ENCODE measurements around the gene ARHGEF19. TPM values are rescaled to one million over a fixed set of nuclear protein-coding genes. Genes with fewer than 3 reads are reported as not detected.

The ARHGEF19 gene
- total RNA-seq, 1 experiment from 2014 or later = 3.8 TPM

DNA sequence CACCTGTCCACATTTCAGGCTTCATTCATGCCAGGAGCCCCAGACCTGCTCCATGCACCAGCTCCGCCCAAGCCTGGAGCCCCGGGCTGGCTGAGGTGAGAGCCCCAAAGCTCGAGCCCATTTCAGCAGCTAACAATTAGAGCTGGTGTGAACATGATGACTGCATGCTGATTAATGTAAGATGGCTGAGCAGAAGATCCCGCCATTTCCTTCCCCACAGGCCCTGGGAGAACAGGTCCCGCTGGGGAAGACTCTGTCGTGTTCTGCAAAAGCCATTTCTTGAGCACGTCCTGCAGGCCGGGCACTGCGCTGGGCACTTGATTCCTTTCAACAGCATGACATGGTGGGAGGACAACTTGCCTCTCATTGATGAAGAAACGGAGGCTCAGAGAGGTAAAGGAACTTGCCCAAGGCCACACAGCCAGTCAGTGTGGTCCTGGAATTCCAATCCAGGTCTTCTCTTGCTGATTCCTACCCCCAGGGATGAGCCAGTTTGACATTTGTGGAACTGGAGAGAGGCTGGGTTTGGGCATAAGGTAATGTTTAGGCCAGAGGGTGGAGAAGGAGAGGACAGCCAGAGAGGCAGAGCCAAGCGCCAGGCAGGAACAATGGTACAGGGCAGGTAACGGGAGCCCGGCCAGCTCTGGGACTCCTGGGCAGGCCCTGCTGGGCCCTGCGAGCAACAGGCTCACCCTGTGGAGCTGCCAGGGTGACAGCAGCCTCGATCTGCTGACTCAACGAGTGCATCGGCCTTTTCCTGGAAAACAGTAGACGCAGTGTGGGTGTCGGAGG lies 28.5 kb downstream of the ARHGEF19 start:
- no peak for DNase-seq (ENCODE audit: low read depth in 1 of 2, low spot score in 2 of 2)
- H3K9me3 ChIP-seq (replicated peaks) = no peaks in the 10 kb centered on the region
- no peaks in the 10 kb centered on the region for H3K27me3 ChIP-seq (replicated peaks)
- no peak overlapping the region for H3K4me3 ChIP-seq
- H3K4me1 ChIP-seq (replicated peaks) = peaks cover 40% of the 10 kb centered on the region
- H3K36me3 ChIP-seq = no peaks in the 10 kb centered on the region; the same call in 1 of the 2 replicates
- H3K27ac ChIP-seq = no peak overlapping the region

DNA sequence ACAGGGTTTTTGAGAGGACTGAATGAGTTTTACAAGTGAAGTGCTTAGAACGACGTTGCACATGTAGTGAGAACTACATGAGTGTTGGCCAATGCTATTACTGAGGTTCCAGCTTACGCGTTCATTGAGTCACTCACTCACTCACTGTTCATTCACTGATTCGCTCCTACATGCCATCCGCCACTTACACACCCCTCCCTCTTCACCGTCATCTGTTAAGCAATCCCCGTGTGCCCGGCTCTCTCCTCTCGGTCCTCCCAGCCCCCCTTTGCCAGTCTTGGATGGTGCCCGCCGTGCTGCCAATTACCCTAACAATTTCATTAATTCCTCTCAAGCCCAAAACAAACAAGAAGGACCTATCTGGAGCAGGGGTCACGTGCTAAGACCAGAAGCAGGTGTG lies 29.3 kb downstream of the ARHGEF19 start:
- Histone ChIP-seq H3K27ac (no peak overlapping the region), H3K27me3 (replicated peaks) (no peaks in the 10 kb centered on the region), H3K4me1 (replicated peaks) (peaks cover 45% of the 10 kb centered on the region), H3K4me3 (no peak overlapping the region), H3K36me3 (no peaks in the 10 kb centered on the region; the same call in 1 of the 2 replicates), H3K9me3 (replicated peaks) (no peaks in the 10 kb centered on the region)
- no peak for DNase-seq (ENCODE audit: low read depth in 1 of 2, low spot score in 2 of 2)

DNA sequence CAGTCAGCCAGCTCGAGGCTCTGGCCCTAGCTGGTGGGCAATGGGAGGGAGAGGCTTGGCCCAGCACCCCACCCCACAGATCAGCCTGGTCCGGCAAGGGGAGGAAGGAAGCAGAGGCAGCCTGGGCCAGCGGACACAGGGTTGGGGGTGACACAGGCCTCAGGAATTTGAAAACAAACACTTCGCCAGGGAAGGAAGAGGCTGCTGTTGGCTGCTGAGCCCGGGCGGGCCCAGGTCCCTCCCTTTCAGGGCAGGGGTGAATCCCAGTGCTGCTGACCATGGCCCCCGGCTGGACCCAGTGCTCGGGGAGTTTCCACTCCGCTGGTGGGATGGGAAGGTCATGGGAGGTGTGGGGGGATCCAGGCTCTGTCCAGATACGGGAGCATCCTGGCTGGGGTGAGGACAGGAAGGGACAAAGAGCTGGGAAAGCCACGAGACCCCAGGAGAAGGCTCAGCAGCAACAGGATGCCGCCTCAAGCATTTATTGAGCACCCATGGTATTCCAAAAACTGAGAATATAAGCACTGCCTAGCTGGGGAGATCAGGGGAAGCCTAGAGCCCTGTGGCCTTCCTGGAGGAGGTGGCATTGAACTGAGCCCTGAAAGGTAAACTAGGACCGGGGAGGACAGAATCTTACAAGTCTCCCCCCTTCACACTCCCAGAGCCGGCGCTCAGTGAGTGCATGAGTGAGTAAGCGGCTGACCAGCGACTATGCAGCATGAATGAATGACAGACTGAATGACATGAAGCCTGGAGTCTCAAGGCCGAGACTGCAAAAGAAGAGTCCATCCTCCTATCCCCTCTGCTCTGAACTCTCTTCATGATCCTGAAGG lies 30.3 kb downstream of the ARHGEF19 start:
- Histone ChIP-seq H3K4me3 (no peak overlapping the region), H3K36me3 (no peaks in the 10 kb centered on the region; the same call in 1 of the 2 replicates), H3K9me3 (replicated peaks) (no peaks in the 10 kb centered on the region), H3K27ac (peak overlapping the region; percentile 93), H3K4me1 (replicated peaks) (peaks cover 45% of the 10 kb centered on the region), H3K27me3 (replicated peaks) (no peaks in the 10 kb centered on the region)
- DNase-seq (ENCODE audit: low read depth in 1 of 2, low spot score in 2 of 2) = peak; percentile 96 to 97

DNA sequence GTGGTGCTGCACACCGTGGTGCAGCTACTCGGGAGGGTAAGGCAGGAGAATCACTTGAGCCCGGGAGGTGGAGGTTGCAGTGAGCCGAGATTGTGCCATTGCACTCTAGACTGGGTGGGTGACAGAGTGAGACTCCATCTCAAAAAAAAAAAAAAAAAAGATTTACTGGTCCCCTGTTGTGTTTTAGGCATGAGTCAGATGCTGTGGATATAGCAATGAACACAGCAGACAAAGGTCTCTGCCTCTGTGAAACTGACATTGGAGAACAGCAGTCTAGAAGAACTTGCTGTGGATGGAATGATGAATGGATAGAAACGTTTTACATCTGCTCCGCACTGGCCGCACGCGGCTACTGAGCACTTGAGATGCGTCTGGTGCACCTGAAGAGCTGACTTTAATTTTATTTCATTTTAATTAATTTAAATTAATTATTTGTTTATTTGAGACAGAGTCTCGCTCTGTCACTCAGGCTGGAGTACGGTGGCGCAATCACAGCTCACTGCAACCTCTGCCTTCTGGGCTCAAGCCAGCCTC lies 32.1 kb downstream of the ARHGEF19 start:
- Histone ChIP-seq H3K36me3 (no peaks in the 10 kb centered on the region; the same call in 1 of the 2 replicates), H3K4me3 (no peak overlapping the region), H3K4me1 (replicated peaks) (peaks cover 62% of the 10 kb centered on the region), H3K27me3 (replicated peaks) (no peaks in the 10 kb centered on the region), H3K9me3 (replicated peaks) (no peaks in the 10 kb centered on the region), H3K27ac (peak overlapping the region; percentile 93; the same call in 1 of the 2 replicates)
- peak in 1 of 2 experiments; percentile 21 for DNase-seq (ENCODE audit: low read depth in 1 of 2, low spot score in 2 of 2)

DNA sequence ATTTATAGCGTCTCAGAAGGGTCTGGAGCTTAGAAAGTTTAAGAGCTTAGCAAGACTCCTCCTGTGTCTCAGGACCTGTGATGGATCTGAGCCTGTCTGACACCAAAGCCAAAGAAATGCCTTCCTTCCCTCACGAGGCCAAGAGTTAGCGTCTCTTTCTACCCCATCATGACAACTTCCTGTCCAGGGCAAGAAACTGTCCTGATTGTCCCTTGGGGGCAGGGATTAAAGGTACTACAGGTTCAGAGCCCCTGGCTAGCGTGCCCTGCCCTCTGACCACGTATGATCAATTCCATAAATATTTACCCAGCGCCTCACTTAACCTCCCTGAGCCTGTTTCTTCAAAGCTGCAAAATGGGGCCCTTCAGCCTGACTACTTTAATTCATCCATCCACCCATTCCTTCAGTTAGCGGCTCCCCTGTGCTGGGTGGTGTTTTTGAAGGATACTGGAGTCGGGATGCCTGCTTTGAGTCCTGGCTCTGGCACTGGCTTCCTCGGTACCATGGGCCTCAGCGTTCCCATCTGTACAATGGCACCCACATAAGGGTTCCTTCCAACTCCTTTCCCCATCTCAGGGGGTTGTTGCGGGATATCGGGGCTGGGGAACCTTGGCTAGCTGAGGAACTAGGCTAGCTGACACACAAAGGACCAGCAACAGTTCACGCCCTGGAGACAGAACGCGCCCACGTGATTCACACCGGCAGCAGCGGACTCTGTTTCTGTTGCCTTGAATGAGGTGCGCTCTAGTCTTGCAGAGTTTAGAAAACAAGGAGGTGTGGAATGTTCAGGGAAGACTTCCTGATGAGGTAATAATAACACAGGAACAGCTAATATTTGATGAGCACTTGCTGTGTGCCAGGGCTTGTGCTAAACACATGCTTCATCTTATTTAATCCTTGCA lies 33.6 kb downstream of the ARHGEF19 start:
- H3K36me3 ChIP-seq = no peaks in the 10 kb centered on the region; the same call in 1 of the 2 replicates
- no peak for DNase-seq (ENCODE audit: low read depth in 1 of 2, low spot score in 2 of 2)
- H3K27ac ChIP-seq = no peak overlapping the region
- H3K27me3 ChIP-seq (replicated peaks) = no peaks in the 10 kb centered on the region
- H3K4me3 ChIP-seq = no peak overlapping the region
- H3K4me1 ChIP-seq (replicated peaks) = peaks cover 77% of the 10 kb centered on the region
- no peaks in the 10 kb centered on the region for H3K9me3 ChIP-seq (replicated peaks)

DNA sequence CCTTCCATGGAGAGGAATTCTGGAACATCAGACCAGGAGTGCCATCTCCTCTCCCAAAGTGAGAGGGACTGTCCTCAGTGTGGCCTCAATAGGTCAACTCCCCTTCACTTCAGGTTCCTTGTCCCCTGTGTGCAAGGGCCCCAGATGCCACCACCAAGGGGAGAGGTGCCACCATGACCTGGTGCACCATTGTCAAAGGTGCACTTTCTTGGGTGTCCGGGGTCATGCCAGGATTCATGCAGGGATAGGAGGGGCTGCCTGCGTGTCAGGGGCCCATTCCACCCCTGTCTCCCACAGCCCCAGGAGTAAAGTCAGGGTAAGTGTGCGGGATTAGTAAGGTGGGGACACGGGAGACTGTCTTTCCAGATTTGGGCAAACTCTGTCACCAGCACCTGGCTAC lies 35.1 kb downstream of the ARHGEF19 start:
- H3K27me3 ChIP-seq (replicated peaks) = no peaks in the 10 kb centered on the region
- no peaks in the 10 kb centered on the region; the same call in 1 of the 2 replicates for H3K36me3 ChIP-seq
- peaks cover 87% of the 10 kb centered on the region for H3K4me1 ChIP-seq (replicated peaks)
- peak overlapping the region; percentile 76; the same call in 1 of the 2 replicates for H3K27ac ChIP-seq
- no peak for DNase-seq (ENCODE audit: low read depth in 1 of 2, low spot score in 2 of 2)
- no peak overlapping the region for H3K4me3 ChIP-seq
- no peaks in the 10 kb centered on the region for H3K9me3 ChIP-seq (replicated peaks)

DNA sequence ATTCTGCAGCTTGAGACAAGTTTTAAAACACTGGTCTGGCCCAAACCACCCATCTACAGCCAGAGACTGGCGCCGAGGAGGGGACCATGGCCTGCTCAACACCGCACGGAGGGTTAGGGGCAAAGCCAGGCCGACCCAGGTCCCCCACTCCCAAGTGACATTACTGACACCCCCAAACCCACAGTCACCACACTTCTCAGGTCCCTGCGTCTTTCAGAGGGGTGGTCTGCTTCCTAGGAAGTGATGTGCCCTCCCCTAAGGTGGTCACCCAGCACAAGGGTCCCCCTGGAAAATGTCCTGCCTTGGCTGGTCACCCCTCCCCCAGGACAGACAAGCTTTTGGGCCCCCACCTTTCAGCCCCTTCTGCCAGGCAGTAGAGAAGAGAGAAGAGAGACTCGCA lies 35.8 kb downstream of the ARHGEF19 start:
- no peaks in the 10 kb centered on the region; the same call in 1 of the 2 replicates for H3K36me3 ChIP-seq
- H3K4me1 ChIP-seq (replicated peaks) = peaks cover 81% of the 10 kb centered on the region
- no peaks in the 10 kb centered on the region for H3K27me3 ChIP-seq (replicated peaks)
- no peak overlapping the region for H3K4me3 ChIP-seq
- H3K27ac ChIP-seq = peak overlapping the region; percentile 76
- H3K9me3 ChIP-seq (replicated peaks) = no peaks in the 10 kb centered on the region
- DNase-seq (ENCODE audit: low read depth in 1 of 2, low spot score in 2 of 2) = peak in 1 of 2 experiments; percentile 13

DNA sequence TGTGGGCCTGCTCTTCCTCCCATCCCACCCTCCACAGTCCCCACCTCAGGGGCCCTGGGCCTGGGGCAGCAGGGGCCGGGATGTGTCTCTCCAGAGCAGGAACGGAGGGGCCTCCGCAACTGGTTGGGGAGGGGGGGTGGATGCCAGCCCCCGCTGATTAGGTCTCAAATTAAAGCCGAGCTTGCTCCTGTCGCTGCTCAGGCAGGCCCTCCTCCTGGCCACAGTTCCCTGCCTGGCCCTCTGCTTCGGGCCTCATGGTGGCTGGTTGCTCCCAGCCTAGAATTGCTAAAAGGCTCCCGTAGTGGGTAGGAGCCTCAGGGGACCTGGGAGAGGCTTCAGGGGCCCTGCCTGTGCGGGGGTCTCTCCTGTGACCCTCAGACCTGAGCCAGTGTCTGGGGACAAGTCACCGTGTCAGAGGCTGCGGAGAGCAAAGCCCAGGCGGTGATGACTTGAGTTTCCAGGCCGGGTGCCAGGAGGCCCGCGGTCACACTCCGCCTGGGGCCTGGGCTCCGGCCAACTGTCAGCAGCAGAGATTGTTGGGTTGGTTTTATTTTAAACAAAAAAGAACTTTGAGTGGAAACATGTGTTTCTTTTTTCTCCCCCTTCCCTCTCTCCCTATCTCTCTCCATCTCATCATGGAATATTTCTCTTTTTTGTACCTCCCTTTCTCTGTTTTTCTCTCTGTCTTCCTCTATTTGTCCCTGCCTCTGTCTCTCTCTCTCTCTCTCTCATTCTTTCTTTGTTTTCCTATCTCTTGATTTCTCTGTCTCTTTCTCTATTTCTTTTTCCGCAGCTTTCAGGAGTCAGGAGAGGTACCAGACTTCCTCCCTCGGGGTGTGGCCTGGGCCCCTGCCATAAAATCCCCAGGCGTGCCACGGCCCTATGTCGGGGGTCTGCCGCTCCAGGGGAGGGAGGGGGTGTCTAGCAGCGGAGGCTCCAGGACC lies 36.6 kb downstream of the ARHGEF19 start:
- Histone ChIP-seq H3K27ac (peak overlapping the region; percentile 76), H3K27me3 (replicated peaks) (no peaks in the 10 kb centered on the region), H3K4me1 (replicated peaks) (peaks cover 74% of the 10 kb centered on the region), H3K4me3 (no peak overlapping the region), H3K36me3 (no peaks in the 10 kb centered on the region), H3K9me3 (replicated peaks) (no peaks in the 10 kb centered on the region)
- peak; percentile 92 for DNase-seq (ENCODE audit: low read depth in 1 of 2, low spot score in 2 of 2)

DNA sequence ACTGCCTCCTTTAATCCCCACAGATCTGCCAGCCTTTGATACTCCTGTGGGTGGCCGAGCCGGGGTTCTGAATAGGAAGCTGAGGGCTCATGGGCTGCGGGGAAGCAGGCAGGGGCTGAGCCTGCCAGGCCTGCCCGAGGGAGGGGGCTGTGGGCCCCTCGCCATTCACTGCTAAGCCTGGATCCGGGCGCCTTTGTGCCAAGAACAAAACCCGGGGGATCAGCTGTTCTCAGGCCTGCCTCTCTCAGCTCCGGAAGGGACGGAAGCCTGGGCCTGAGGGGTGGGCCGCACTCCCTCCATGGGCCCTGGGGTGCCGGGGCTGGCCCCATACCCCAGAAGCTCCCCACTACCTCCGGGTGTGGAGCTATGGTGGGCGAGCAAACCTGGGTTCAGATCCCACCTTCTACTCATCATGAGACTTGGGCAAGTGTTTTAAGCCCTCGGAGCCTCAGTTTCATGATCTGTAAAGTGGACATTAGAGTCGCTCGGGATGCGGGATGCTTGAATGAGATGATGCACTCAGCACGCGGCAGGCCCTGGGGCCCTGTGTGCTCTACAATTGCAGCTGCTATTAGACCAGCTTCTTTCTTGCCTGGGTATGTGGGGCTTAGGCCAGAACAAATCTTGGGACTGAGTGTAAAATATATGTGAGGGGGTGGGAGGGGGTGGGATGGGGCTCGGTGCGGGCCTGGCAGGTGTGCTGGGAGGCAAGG lies 37.4 kb downstream of the ARHGEF19 start:
- Histone ChIP-seq H3K9me3 (replicated peaks) (no peaks in the 10 kb centered on the region), H3K4me3 (no peak overlapping the region), H3K27me3 (replicated peaks) (no peaks in the 10 kb centered on the region), H3K4me1 (replicated peaks) (peaks cover 65% of the 10 kb centered on the region), H3K36me3 (no peaks in the 10 kb centered on the region), H3K27ac (peak overlapping the region; percentile 76; the same call in 1 of the 2 replicates)
- peak in 1 of 2 experiments; percentile 16 for DNase-seq (ENCODE audit: low read depth in 1 of 2, low spot score in 2 of 2)

DNA sequence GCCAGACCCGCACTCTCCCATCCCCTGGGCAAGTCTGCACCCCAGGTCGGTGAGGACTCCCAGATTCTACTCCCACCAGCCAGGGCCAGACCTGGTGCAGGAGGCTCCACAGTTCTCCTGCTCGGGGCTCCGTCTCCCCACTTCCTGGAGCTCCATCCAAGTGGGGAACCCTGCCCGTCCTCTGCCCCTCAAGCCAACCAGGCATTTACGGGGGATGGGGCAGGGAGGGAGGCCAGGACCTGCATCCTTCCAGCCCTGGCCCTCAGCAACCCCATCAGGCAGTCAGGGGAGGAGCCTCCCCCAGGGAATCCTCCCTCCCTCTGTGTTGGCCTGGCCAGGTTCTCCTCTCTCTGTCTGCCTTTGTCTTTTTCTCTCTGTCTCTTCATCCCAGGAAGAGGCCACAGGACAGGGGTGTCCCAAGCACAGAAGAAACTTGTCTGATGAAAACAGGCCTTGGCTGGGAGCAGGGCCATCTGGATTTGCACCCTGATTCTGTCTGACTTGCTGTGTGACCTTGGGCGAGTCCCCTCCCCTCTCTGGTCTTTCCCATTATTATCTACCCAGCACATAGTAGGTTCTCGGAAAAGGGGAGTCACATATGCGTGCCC lies 38.1 kb downstream of the ARHGEF19 start:
- no peaks in the 10 kb centered on the region for H3K36me3 ChIP-seq
- no peaks in the 10 kb centered on the region for H3K9me3 ChIP-seq (replicated peaks)
- H3K27me3 ChIP-seq (replicated peaks) = no peaks in the 10 kb centered on the region
- peak in 1 of 2 experiments; percentile 22 for DNase-seq (ENCODE audit: low read depth in 1 of 2, low spot score in 2 of 2)
- no peak overlapping the region; the same call in 1 of the 2 replicates for H3K27ac ChIP-seq
- H3K4me3 ChIP-seq = no peak overlapping the region
- peaks cover 63% of the 10 kb centered on the region for H3K4me1 ChIP-seq (replicated peaks)

DNA sequence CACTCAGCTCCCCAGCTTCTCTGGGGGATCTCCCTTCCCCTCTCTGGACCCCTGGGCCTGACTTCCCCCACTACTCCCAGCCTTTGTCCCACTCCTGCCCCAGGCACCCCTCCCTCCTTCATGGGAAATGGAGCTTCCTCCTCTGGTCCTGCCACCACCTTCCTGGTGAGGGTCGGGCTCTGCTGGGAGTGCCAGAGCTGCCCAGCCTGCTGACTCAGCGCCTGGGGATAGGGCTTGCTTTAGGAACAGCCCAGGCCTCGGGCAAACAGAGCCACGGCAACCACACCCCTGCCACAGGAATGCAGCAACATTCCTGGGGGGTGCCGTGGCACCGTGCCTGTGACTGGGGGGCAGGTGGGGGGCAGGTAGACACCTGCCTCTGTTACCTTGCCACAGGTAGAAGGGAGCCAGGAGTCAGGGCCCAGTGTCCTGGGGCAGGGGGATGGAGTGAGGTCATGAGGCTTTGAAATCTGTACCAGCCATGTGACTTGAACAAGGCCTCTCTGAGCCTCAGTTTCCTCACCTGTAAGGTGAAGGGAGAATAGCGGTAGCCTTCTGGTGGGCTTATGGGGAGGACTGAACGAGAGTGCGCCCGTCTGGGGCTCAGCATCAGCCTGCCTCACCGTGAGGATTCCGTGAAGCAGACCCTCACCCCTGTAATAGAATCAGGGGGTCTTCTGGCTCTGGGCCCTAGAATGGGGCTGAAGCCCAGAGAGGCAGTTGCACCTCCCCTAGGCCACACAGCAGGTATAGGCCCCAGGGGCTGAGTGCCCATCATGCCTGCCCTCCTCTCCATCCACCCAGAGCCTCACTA lies 38.8 kb downstream of the ARHGEF19 start:
- H3K4me1 ChIP-seq (replicated peaks) = peaks cover 58% of the 10 kb centered on the region
- H3K27ac ChIP-seq = peak overlapping the region; percentile 92
- no peaks in the 10 kb centered on the region for H3K9me3 ChIP-seq (replicated peaks)
- H3K4me3 ChIP-seq = no peak overlapping the region
- DNase-seq (ENCODE audit: low read depth in 1 of 2, low spot score in 2 of 2) = peak; percentile 88 to 97
- H3K36me3 ChIP-seq = no peaks in the 10 kb centered on the region
- H3K27me3 ChIP-seq (replicated peaks) = no peaks in the 10 kb centered on the region

Measured in SJSA1 (cell line).